Stimulated activated naive B cell treated with anti-CD40 and anti-IgM and Interleukin-4, amounts not matched to agents 10 μg/mL and 1 μg/mL and 100 μg/mL, for 72 hours (primary cell): ENCODE data around the gene OR8B4.
"Not testable (repeated sequence)": the region's sequence is repeated elsewhere in the genome, so short reads cannot be mapped to it uniquely, and the experiment has no call there.

Source experiments
- ATAC-seq, 2 donors: fragments of 150-1000 bp; cut with Tn5 transposase; replicated peaks; 2 replicates each; pipeline ENCODE4 v1.10.0; 2021; ENCODE audit warnings: moderate library complexity in 1 of 2
- DNase-seq: peaks from one replicate; pipeline ENCODE4 v3.0.0; 2021
- H3K27ac Mint-ChIP-seq: one replicate; pipeline ENCODE4 v1.8.0; 2022; ENCODE audit warnings: mild to moderate bottlenecking, mixed read lengths
- H3K27me3 Mint-ChIP-seq, 2 donors: one replicate each; pipeline ENCODE4 v1.8.0; 2022; ENCODE audit warnings: mixed read lengths in 2 of 2
- H3K36me3 Mint-ChIP-seq, 2 donors: one replicate each; pipeline ENCODE4 v1.8.0; 2022; ENCODE audit warnings: mixed read lengths in 2 of 2, mild to moderate bottlenecking in 1 of 2
- H3K4me1 Mint-ChIP-seq, 2 donors: one replicate each; pipeline ENCODE4 v1.8.0; 2022; ENCODE audit warnings: mixed read lengths in 2 of 2, mild to moderate bottlenecking in 1 of 2
- H3K4me3 Mint-ChIP-seq, 2 donors: one replicate each; pipeline ENCODE4 v1.8.0; 2022; ENCODE audit warnings: mild to moderate bottlenecking in 2 of 2, mixed read lengths in 2 of 2, moderate library complexity in 1 of 2
- H3K9me3 Mint-ChIP-seq, 2 donors: one replicate each; pipeline ENCODE4 v1.8.0; 2022; ENCODE audit warnings: mixed read lengths in 2 of 2, mild to moderate bottlenecking in 1 of 2

OR8B4 gene, protein sequence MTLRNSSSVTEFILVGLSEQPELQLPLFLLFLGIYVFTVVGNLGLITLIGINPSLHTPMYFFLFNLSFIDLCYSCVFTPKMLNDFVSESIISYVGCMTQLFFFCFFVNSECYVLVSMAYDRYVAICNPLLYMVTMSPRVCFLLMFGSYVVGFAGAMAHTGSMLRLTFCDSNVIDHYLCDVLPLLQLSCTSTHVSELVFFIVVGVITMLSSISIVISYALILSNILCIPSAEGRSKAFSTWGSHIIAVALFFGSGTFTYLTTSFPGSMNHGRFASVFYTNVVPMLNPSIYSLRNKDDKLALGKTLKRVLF

DNA sequence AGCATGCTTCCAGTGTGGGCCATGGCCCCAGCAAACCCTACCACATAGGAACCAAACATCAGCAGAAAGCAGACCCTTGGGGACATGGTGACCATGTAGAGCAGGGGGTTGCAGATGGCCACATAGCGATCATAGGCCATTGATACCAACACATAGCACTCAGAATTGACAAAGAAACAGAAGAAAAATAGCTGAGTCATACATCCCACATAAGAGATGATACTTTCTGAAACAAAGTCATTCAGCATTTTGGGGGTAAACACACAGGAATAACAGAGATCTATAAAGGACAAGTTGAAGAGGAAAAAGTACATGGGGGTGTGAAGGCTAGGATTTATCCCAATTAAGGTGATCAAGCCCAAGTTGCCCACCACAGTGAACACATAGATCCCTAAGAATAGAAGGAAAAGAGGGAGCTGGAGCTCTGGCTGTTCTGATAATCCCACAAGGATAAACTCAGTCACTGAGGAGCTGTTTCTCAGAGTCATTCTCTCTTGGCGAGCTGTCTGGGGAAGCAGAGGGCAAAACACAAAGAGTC is at the start of gene OR8B4:
TSS of gene OR8B4 (minus strand) at position 488 of the 538 bp plus-strand sequence. CDS start at position 488, 0 bp downstream.
- H3K4me3 Mint-ChIP-seq = no peak within 1 kb of the TSS
- DNase-seq = no peak
- H3K27me3 Mint-ChIP-seq = peaks cover 19 to 45% of the 10 kb centered on the region in 2 donors
- ATAC-seq = no peak
- H3K9me3 Mint-ChIP-seq = peaks cover 4% of the 10 kb centered on the region in 2 donors
- H3K36me3 Mint-ChIP-seq = no peaks in the 10 kb centered on the region
- peak within 1 kb of the TSS; percentile 52 for H3K27ac Mint-ChIP-seq
- H3K4me1 Mint-ChIP-seq = no peaks in the 10 kb centered on the region

DNA sequence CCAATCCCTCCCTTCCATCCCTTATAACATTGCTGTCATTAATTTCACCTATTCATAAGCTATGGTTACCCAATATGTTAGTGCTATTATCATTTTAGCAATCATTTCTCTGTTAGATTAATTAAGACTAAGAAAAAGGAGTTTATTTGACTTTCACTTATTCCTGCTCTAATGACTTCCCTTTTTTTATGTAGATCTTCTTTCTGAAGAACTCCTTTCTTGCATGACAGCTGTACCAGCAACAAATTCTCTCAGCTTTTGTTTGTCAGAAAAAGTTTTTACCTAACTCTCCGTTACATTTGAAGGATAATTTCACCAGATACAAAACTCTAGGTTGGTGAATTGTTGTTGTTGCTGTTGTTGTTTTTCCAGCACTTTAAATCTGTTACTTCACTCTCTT is 49.4 kb upstream of the OR8B4 start:
- Mint-ChIP-seq H3K27me3 (peaks cover 9 to 16% of the 10 kb centered on the region in 2 donors), H3K4me1 (peaks cover 12 to 33% of the 10 kb centered on the region in 2 donors), H3K36me3 (peaks cover 0 to 2% of the 10 kb centered on the region in 2 donors), H3K4me3 (no peak overlapping the region), H3K27ac (no peak overlapping the region), H3K9me3 (peaks cover 0 to 3% of the 10 kb centered on the region in 2 donors)
- DNase-seq (no peak), ATAC-seq (peak; percentile 34 to 59)

DNA sequence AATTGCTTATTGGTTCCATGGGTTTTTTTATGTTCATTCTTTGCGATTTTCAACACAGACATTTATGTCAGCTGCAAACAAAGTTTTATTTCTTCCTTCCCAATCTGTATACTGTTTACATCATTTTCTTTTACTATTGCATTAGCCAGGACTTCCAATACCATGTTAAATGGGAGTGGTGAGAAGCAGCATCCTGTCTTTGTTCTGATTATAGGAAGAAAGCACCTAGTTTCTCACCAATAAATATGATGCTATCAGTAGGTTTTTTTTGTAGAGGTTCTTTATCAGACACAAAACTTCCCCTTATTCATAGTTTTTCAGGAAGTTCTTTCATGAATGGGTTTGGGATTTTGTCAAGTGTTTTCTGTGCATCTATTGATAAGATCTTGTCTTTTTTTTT is 48.8 kb upstream of the OR8B4 start:
- ATAC-seq (no peak), DNase-seq (no peak)
- Mint-ChIP-seq H3K9me3 (peaks cover 0 to 3% of the 10 kb centered on the region in 2 donors), H3K27ac (no peak overlapping the region), H3K4me3 (no peak overlapping the region), H3K27me3 (peaks cover 9 to 16% of the 10 kb centered on the region in 2 donors), H3K4me1 (peaks cover 12 to 33% of the 10 kb centered on the region in 2 donors), H3K36me3 (peaks cover 0 to 2% of the 10 kb centered on the region in 2 donors)

- H3K27me3 Mint-ChIP-seq = peaks cover 9% of the 10 kb centered on the region in 2 donors
- H3K9me3 Mint-ChIP-seq = peaks cover 0 to 2% of the 10 kb centered on the region in 2 donors
- no peak overlapping the region for H3K27ac Mint-ChIP-seq
- no peak for DNase-seq
- peaks cover 12 to 25% of the 10 kb centered on the region in 2 donors for H3K4me1 Mint-ChIP-seq
- peaks cover 0 to 2% of the 10 kb centered on the region in 2 donors for H3K36me3 Mint-ChIP-seq
- ATAC-seq = no peak
- no peak overlapping the region for H3K4me3 Mint-ChIP-seq
Observed at GRCh38 chr11:124470561-124471227, 46.0 kb upstream of the OR8B4 start.

GRCh38 chr11:124467381-124467927 is 42.8 kb upstream of the OR8B4 start:
- no peaks in the 10 kb centered on the region for H3K9me3 Mint-ChIP-seq
- peaks cover 5 to 17% of the 10 kb centered on the region in 2 donors for H3K27me3 Mint-ChIP-seq
- DNase-seq = no peak
- H3K4me1 Mint-ChIP-seq = no peaks in the 10 kb centered on the region
- H3K36me3 Mint-ChIP-seq = no peaks in the 10 kb centered on the region
- no peak overlapping the region for H3K4me3 Mint-ChIP-seq
- H3K27ac Mint-ChIP-seq = no peak overlapping the region
- ATAC-seq = no peak

- peaks cover 8 to 10% of the 10 kb centered on the region in 2 donors for H3K27me3 Mint-ChIP-seq
- H3K4me3 Mint-ChIP-seq = no peak overlapping the region
- no peaks in the 10 kb centered on the region for H3K36me3 Mint-ChIP-seq
- H3K9me3 Mint-ChIP-seq = peaks cover 0 to 2% of the 10 kb centered on the region in 2 donors
- DNase-seq = no peak
- no peak for ATAC-seq
- H3K27ac Mint-ChIP-seq = no peak overlapping the region
- H3K4me1 Mint-ChIP-seq = peaks cover 0 to 2% of the 10 kb centered on the region in 2 donors
Observed at GRCh38 chr11:124465368-124465767, 40.7 kb upstream of the OR8B4 start.

DNA sequence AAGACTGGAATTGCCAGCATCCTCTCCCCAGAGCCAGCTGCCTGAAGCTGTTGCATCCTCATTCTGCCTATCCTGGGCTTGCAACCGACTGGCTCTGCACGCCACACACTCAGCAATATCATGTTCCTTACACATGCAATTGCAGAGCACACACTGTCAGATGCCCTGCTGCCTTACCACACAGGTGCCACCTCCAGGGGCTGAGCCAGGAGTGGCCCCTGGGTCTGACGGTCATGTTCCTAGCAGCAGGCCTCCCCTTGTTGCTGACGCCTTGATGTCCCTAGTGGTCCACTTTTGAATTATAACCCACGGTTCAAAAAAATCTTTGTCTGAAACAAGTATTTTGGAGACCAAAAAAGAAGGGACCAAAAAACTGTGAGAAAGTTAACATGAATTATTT is 39.3 kb upstream of the OR8B4 start:
- H3K4me3 Mint-ChIP-seq = no peak overlapping the region
- no peak overlapping the region for H3K27ac Mint-ChIP-seq
- H3K36me3 Mint-ChIP-seq = no peaks in the 10 kb centered on the region
- H3K27me3 Mint-ChIP-seq = peaks cover 8 to 9% of the 10 kb centered on the region in 2 donors
- H3K9me3 Mint-ChIP-seq = peaks cover 0 to 2% of the 10 kb centered on the region in 2 donors
- DNase-seq (no peak), ATAC-seq (no peak)
- H3K4me1 Mint-ChIP-seq = peaks cover 0 to 2% of the 10 kb centered on the region in 2 donors

GRCh38 chr11:124463324-124463723 is 38.7 kb upstream of the OR8B4 start:
- H3K36me3 Mint-ChIP-seq = no peaks in the 10 kb centered on the region
- H3K4me3 Mint-ChIP-seq = no peak overlapping the region
- H3K9me3 Mint-ChIP-seq = peaks cover 0 to 2% of the 10 kb centered on the region in 2 donors
- H3K4me1 Mint-ChIP-seq = peaks cover 0 to 2% of the 10 kb centered on the region in 2 donors
- no peak for ATAC-seq
- no peak for DNase-seq
- no peak overlapping the region for H3K27ac Mint-ChIP-seq
- peaks cover 8 to 9% of the 10 kb centered on the region in 2 donors for H3K27me3 Mint-ChIP-seq

DNA sequence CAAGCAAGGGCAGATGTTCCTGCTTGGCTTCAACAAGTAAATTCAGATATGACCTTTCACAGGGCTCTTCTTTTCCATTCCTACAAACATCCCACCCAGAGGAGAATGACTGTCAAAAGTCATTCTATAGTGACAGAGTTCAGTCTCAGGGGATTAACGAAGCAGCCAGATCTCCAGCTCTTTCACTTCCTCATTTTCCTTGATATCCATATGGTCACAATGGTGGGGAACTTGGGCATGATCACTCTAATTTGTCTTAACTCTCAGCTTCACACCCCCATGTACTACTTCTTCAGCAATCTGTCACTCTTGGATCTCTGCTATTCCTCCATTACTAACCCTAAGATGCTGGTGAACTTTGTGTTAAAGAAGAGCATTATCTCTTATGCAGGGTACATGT is 35.8 kb upstream of the OR8B4 start:
- no peak for DNase-seq
- no peak for ATAC-seq
- Mint-ChIP-seq H3K27ac (no peak overlapping the region), H3K4me3 (no peak overlapping the region), H3K27me3 (peaks cover 9 to 12% of the 10 kb centered on the region in 2 donors), H3K4me1 (peaks cover 0 to 2% of the 10 kb centered on the region in 2 donors), H3K36me3 (no peaks in the 10 kb centered on the region), H3K9me3 (peaks cover 0 to 2% of the 10 kb centered on the region in 2 donors)

DNA sequence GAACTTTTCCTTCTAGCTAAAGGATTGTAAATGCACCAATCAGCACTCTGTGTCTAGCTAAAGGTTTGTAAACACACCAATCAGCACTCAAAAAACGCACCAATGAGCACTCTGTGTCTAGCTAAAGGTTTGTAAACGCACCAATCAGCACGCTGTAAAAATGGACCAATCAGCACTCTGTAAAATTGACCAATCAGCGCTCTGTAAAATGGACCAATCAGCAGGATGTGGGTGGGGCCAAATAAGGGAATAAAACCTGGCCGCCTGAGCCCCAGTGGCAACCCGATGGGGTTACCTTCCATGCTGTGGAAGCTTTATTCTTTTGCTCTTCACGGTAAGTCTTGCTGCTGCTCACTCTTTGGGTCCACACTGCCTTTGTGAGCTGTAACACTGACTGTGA is 34.7 kb upstream of the OR8B4 start:
- not testable (repeated sequence) for H3K36me3 Mint-ChIP-seq, H3K9me3 Mint-ChIP-seq, H3K27ac Mint-ChIP-seq, H3K4me1 Mint-ChIP-seq, DNase-seq, ATAC-seq, H3K4me3 Mint-ChIP-seq, H3K27me3 Mint-ChIP-seq

DNA sequence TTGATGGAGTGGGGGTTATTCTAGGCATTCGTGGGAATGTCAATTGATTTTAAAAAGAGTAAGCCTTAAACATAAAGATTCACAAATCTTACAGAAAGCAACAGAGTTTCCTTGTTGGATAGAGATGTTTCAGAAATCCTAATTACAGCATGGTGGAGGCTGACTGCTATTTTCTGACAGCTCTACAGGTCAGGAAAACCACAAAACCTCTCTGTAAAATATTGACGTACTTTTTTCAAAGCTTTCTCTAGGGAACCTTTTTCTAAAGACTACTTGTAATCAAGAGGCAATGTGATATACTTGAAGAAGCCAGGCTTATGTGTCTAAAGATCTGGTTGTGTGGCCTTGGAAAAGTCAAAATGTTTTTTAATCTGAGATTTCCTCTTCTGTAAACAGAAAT is 29.9 kb upstream of the OR8B4 start:
- H3K9me3 Mint-ChIP-seq = peaks cover 8% of the 10 kb centered on the region in 2 donors
- H3K27ac Mint-ChIP-seq = no peak overlapping the region
- ATAC-seq = no peak
- no peak overlapping the region for H3K4me3 Mint-ChIP-seq
- no peak for DNase-seq
- no peaks in the 10 kb centered on the region for H3K36me3 Mint-ChIP-seq
- H3K4me1 Mint-ChIP-seq = no peaks in the 10 kb centered on the region
- peaks cover 0 to 15% of the 10 kb centered on the region in 2 donors for H3K27me3 Mint-ChIP-seq

- no peaks in the 10 kb centered on the region for H3K36me3 Mint-ChIP-seq
- H3K9me3 Mint-ChIP-seq = peaks cover 5 to 8% of the 10 kb centered on the region in 2 donors
- H3K27ac Mint-ChIP-seq = no peak overlapping the region
- H3K27me3 Mint-ChIP-seq = peaks cover 5 to 19% of the 10 kb centered on the region in 2 donors
- DNase-seq (no peak), ATAC-seq (no peak)
- no peaks in the 10 kb centered on the region for H3K4me1 Mint-ChIP-seq
- H3K4me3 Mint-ChIP-seq = no peak overlapping the region
Observed at GRCh38 chr11:124446916-124447315, 22.2 kb upstream of the OR8B4 start.

GRCh38 chr11:124445646-124446150 is 21.0 kb upstream of the OR8B4 start, which contains the start of gene OR8B8:
OR8B8 (minus strand) TSS chr11:124445696; CDS start chr11:124441085, 4,611 bp downstream.
- ATAC-seq = no peak

DNA sequence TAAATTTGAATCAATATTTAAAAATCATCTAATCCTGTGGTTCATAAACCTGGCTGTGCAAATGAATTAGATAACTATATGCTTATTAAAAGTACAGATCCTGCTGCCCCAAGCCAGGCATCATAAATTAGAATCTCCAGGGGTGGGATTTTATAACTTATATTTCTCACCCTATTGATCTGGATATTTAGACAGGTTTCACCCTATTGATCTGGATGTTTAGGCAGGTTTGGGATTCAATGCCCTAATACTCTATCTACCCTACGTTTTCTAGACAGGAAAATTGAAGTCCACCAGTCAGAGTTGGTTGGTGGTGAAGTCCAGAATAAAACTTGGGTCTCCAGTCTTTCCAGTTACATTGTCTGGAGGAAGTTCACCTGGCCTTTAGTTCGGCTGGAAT is 18.2 kb upstream of the OR8B4 start:
- Mint-ChIP-seq H3K27ac (no peak overlapping the region), H3K4me1 (no peaks in the 10 kb centered on the region), H3K4me3 (no peak overlapping the region), H3K27me3 (peaks cover 11 to 17% of the 10 kb centered on the region in 2 donors), H3K9me3 (no peaks in the 10 kb centered on the region), H3K36me3 (no peaks in the 10 kb centered on the region)
- DNase-seq = no peak
- ATAC-seq = no peak

More at GRCh38 chr11:124445646-124446150, 21.0 kb upstream of the OR8B4 start, which contains the start of gene OR8B8:
- Mint-ChIP-seq H3K9me3 (peaks cover 0 to 1% of the 10 kb centered on the region in 2 donors), H3K27me3 (peaks cover 8 to 19% of the 10 kb centered on the region in 2 donors), H3K27ac (no peak within 1 kb of the TSS), H3K36me3 (no peaks in the 10 kb centered on the region), H3K4me1 (no peaks in the 10 kb centered on the region), H3K4me3 (no peak within 1 kb of the TSS)
- no peak for DNase-seq
